GM19455 (cell line): ENCODE results near the gene CPN2.

Experiments used
- ATAC-seq: cut with Tn5 transposase; IDR thresholded peaks from one replicate; pipeline ENCODE4 v1.9.1; 2021; ENCODE audit not compliant: unreplicated experiment

Gene CPN2

DNA sequence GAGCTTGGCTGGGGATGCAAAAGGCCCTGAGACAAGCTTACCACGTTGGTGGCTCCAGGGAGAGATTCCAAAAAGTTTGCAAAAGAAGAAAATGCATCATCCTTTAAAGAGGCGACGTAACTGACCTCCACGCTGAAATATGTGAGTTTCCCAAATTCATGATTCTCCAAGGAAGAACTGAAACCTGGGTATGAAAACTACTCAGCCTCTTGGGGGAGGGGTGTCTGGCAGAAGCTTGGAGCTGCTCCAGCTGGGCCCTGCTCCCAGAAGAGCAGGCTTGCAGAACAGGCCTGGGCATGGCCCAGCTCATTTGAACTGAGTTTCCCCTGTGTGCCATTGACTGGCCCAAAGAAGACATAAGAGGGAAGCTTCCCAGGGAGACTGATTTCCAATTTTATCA, 20.5 kb downstream of the CPN2 start:
- no peak for ATAC-seq

DNA sequence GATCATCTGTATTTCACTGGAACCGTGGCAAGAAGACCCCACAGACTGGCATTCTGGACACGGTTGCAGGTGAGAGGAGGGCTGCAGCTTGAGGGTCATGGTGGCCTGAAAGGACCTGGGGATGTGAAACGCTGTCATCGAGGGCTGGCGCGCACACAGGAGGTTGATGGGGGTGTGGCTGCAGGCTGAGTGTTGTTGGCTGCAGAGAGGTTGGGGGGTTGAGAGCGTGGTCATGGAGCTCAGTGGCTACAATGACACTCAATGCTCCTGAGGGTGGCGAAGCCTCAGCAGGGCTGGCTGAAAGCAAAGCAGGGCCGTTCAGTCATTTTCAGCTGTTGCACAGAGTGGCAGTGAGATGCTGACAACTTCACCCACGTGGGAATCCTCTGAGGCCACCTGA, 21.0 kb downstream of the CPN2 start:
- no peak for ATAC-seq

DNA sequence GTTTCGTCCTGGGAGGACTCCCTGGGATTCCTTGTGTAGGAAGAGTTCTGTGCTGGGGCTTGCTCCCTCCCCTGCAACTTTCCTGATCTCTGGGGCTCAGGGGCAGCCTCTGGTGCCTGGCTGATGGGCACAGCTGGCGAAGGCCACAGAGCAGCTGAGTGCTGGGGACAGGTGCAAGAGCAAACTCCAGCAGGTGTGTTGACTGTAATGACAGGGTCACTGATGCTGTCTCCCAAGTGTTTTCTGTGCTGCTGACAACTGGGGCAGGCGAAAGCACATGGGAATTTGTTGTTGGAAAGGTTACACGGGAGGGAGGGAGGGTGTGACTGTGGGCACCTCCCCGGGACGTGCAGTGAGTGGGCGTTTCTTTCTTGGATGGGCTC, 21.6 kb downstream of the CPN2 start:
- no peak for ATAC-seq

DNA sequence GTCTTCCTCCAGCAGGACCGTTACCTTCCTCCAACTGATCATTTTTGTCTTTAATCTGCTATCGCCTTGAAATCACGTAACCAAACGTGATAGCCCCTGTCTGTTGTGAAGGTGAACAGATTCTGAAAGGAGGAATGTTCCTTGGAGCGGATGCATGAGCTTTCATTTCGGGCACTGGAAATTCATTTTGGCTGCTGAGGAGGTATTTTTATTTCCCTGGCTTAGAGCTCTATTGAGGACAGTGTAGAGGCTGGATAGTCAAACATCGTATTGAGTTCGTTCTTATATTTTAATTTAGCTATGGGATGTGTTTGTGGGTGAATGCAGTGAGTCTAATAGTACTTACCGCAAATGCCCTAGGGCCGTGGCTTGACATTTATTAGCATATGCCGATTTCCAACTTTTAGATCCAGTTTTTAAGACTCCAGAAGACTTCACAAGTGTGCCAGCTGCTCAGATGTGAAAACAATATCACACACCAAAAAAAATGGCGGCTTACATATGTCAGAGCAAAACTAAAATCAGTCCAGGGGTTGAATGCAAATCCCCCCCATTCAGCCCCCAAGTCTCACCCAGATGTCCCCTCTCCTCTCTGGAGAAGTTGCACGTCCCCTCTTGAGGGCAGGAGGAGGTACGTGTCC, 22.1 kb downstream of the CPN2 start:
- no peak for ATAC-seq

GRCh38 chr3:194328053-194328657, 23.0 kb downstream of the CPN2 start:
- no peak for ATAC-seq

- ATAC-seq = no peak
Observed at GRCh38 chr3:194327218-194328052, 23.7 kb downstream of the CPN2 start.

DNA sequence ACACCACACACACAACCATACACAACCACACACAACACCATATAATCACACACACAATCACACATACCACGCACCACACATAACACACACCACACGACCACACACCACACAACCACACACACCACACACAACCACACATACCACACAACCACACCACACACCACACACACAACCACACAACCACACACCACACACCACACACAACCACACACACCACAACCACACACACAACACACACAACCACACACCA, 24.2 kb downstream of the CPN2 start:
- ATAC-seq = no peak

DNA sequence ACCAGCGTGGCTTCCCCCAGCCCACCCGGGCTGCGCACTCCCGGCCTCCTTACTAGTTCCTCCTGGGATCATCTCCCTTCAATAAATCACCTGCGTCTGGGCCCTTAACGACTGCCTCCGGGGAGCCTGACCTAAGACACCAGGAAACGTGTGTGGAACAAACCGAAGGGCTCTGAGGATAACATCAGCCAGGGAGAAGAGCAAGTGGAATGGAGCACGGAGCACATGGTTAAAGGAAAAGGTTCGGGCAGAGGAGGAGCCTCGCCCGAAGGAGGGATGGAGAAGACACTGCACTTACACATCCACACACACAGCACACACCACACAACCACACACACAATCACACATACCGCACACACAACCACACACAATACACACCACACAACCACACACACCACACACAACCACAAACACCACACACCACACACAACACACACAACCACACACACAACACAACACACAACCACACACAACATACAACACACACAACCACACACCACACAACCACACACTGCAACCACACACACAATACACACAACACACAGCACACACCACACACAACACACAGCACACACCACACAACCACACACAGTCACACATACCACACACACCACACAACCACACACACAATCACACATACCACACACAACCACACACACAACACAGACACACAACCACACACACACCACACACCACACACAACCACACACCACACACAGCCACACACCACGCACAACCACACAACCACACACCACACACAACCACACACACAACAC, 24.7 kb downstream of the CPN2 start:
- no peak for ATAC-seq

DNA sequence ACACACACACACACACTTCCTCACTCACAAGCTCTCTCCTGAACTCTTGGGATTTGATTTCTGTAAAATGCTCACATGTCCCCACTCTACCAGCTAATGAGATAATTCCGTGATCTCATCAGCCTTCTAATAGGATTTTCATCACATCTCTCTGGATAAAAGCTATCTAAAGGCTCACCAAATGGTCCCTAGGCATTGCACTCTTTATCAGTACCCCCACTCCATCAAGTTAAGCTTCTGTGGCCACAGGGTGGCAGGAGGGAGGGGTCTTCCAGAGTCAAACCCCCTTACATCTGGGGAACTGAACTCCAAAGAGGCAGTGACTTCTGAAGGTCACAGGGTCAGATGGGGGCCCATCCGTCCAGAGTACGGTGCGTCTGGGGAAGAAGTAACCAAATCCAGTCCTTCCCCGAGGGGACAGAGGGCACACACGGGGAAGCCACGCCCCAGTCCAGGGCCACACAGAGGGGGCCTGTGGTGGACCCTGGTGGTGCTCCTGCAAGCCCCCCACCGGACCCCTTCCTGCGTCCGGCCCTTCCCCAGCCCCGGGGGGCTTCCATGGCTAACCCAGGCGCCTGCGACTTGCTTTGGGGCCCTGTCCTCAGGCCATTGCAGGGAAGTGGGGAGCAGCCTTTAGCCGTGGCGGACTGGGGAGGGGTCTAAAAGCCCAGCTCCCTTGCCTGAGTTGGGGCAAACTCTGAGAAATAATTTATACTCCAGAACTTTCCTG, 25.5 kb downstream of the CPN2 start:
- ATAC-seq = no peak

GRCh38 chr3:194324823-194325327, 26.3 kb downstream of the CPN2 start:
- ATAC-seq = no peak

DNA sequence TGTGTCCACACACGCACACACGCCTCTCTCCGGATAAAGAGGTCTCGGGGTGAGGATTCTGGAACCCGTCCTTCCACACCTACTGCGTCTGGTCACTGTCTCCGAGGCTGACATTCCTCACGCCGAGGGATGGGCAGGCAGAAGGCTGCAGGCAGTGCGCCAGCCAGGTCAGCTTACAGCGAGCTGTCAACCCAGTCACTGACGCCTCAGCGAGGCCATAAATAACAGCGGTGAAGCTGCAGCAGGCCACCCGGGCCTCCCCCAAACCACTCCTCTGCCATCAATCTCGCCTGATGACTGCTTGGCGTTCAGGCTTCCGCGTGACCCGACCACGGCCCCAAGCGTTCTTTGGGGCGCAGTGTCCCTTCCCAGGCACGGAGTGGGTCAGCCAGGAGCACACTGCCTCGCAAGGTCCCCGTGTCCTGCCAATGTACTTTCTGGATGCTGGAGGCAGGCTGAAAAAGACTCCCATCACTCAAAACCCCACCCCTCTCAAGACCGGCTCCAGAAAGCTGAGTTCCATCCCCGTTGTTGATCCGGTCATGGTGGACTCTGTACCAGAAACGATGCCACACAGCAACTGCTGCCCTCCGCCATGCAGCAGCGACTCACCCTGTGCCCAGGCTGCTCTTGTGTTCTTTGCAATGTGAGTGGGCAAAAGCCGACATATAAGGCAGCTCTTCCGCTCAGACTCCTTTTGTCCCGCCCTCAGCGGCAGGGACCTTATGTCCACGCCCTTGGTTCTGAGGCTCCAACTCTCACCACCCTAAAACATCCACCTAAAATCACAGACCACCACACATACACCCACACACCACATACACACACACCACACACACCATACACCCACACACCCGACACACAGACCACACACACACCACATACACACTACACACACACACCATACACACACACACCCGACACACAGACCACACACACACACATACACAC, 27.1 kb downstream of the CPN2 start:
- no peak for ATAC-seq

- no peak for ATAC-seq
Observed at GRCh38 chr3:194322678-194323211, 28.4 kb downstream of the CPN2 start.

DNA sequence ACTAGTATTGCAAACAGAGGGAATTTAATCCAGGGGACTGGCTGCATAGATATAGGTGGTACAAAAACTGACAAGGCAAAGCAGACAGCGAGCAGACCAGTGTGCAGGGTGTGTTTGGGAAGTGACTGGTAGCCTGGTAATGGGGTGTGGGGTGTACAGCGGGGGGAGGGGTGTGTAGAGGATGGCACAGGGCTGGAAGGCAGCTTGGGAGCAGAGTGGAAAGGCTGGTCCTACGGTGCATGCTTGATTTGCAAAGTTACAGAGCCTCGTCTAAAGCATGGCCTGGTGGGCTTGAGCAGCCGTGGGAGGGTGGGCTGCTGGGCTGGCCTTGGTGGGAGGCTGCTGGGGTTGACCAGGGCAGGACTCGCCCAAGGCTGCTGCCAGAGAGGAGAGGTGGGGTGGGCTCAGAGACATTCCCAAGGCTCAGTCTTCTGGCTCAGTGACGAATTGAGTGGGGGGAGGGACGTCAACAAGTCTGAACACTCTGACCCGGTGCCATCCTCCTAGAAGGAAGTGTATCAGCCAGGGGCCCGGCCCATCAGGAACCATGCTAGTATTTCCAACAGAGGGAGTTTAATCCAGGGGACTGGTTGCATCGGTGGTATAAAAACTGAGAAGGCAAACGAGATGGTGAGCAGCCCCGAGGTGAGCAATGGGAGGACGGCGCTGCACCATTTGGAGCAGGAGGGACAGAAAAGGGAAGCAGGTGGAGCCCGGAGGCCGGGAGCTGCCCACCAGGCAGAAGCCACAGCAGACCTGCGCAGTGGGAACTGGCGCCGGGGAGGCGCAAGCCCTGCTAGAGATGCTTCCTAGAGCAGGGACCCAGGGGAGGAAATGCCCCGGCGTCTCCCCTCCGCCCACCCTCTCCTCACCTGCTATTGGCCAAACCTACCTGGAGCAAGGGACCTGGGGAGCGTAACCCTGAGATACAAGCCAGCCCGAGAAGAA, 29.2 kb downstream of the CPN2 start:
- ATAC-seq = no peak

GRCh38 chr3:194320744-194321243, 30.3 kb downstream of the CPN2 start:
- ATAC-seq = no peak

- no peak for ATAC-seq
Observed at GRCh38 chr3:194320100-194320499, 31.0 kb downstream of the CPN2 start.

DNA sequence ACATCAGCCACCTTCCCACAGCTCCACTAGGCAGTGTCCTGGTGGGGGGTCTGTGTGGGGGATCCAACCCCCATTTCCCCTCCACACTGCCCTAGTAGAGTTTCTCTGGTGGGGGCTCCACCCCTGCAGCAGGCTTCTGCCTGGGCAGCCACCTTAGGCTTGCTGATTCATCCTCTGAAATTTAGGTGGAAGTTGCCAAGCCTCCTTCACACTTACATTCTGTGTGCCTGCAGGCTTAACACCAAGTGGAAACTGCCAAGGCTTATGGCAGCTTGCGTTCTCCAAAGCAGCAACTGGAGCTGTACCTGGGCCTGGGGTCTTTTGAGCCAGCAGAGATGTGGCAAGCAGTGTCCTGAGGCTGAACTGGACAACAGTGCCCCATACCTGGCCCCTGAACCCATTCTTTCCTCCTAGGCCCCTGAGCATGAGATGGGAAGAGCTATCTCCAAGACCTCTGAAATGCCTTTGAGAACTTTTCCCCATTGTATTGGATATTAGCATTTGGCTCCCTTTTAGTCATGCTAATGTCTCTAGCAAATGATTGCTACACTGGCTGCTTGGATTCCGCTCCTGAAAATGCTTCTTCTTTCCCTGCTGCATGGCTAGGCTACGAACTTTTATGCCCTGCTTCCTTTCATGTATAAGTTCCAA, 32.5 kb downstream of the CPN2 start:
- ATAC-seq = no peak

DNA sequence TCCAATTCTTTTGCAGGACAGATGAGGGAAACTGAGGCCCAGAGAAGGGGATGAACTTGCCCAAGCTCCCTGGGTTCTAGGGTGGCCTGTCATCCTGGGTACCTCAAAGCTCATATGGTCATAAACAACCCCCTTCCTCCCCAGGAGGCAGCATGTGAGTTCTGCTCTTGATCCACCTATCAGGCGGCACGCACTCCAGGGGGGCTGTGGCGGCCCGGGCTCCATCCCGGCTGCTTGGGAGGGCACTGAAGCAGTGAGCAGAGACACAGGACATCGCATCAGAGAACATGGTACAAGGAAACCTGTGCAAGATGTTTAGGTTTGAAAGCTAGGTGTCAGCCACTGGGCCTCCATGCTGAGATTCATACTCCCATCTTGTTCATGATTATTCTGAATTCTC, 34.2 kb downstream of the CPN2 start:
- no peak for ATAC-seq

GRCh38 chr3:194315965-194316361, 35.2 kb downstream of the CPN2 start:
- peak; percentile 22 for ATAC-seq
